HepG2 (cell line): ENCODE results near the gene CREBZF.

ENCODE experiments used
- BRF2 ChIP-seq: sonication (generic); formaldehyde crosslinking; IDR thresholded peaks from 2 replicates; pipeline ENCODE4 v1.8.1; 2022; ENCODE audit warnings: mild to moderate bottlenecking, missing genetic modification reagents
- CHD2 ChIP-seq: IDR thresholded peaks from 2 replicates; pipeline ENCODE4 v1.6.1; 2011; ENCODE audit warnings: low read depth, low read length, improper control_type of control experiment
- CTCF ChIP-seq: sonication (generic); formaldehyde crosslinking; IDR thresholded peaks from 2 replicates; pipeline ENCODE4 v1.5.0; 2020; ENCODE audit warnings: mild to moderate bottlenecking, missing genetic modification reagents, moderate library complexity
- DNMT1 ChIP-seq: sonication (generic); formaldehyde crosslinking; IDR thresholded peaks from 2 replicates; pipeline ENCODE4 v1.5.1; 2020; ENCODE audit warnings: mild to moderate bottlenecking, missing genetic modification reagents
- EP300 ChIP-seq, 3 experiments: sonication (generic) in 1 of 3; formaldehyde crosslinking in 1 of 3; IDR thresholded peaks; 2 replicates each; pipeline versions ENCODE4 v1.5.1 to v1.6.1; 2011 to 2020; ENCODE audit warnings: low read depth in 2 of 3, low read length in 2 of 3, borderline replicate concordance in 1 of 3, improper control_type of control experiment in 1 of 3, mild to moderate bottlenecking in 1 of 3, missing genetic modification reagents in 1 of 3, moderate library complexity in 1 of 3
- SMC3 ChIP-seq: IDR thresholded peaks from 2 replicates; pipeline ENCODE4 v1.6.1; 2011; ENCODE audit warnings: low read length, improper control_type of control experiment
- ZNF557 ChIP-seq: sonication (generic); formaldehyde crosslinking; IDR thresholded peaks from 2 replicates; pipeline ENCODE4 v1.4.0; 2020; ENCODE audit warnings: missing genetic modification reagents
- ZNF615 ChIP-seq: sonication (generic); formaldehyde crosslinking; IDR thresholded peaks from 2 replicates; pipeline ENCODE4 v1.5.0; 2020; ENCODE audit warnings: mild to moderate bottlenecking, missing genetic modification reagents, borderline replicate concordance
- TF ChIP-seq, protein P1 (sequence below): sonication (generic); formaldehyde crosslinking; IDR thresholded peaks from 2 replicates; pipeline ENCODE4 v1.4.0; 2020; ENCODE audit warnings: missing genetic modification reagents
- TF ChIP-seq, protein P2 (sequence below): IDR thresholded peaks from 2 replicates; pipeline ENCODE4 v1.6.1; 2016; ENCODE audit warnings: low read depth

DNA sequence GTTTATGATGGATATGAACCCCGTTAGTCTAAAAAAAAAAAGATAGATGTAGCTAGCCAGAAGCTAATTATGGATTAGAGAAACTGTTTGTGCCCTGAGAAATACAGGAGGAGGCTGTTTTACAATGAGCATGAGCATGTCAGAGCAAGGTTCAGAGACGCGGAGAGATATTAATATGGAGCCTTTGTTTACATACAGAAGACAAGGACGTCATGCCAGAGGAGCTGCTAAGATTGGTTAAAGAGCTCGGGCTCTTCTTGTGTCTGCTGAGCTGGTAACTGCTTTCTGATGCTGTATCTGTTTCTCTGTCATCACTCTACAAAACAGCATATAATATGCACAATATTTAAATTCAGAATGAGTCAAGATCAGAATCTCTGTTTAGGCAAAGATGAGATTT is 46.0 kb upstream of the CREBZF start:
- no peak for TF ChIP-seq BRF2 (CRISPR knock-in tag)
- no peak for TF ChIP-seq DNMT1 (CRISPR knock-in tag)
- no peak for TF ChIP-seq SMC3
- TF ChIP-seq, protein P1, sequence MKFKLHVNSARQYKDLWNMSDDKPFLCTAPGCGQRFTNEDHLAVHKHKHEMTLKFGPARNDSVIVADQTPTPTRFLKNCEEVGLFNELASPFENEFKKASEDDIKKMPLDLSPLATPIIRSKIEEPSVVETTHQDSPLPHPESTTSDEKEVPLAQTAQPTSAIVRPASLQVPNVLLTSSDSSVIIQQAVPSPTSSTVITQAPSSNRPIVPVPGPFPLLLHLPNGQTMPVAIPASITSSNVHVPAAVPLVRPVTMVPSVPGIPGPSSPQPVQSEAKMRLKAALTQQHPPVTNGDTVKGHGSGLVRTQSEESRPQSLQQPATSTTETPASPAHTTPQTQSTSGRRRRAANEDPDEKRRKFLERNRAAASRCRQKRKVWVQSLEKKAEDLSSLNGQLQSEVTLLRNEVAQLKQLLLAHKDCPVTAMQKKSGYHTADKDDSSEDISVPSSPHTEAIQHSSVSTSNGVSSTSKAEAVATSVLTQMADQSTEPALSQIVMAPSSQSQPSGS (CRISPR knock-in tag) = no peak
- no peak for TF ChIP-seq ZNF557 (CRISPR knock-in tag)
- TF ChIP-seq, protein P2, sequence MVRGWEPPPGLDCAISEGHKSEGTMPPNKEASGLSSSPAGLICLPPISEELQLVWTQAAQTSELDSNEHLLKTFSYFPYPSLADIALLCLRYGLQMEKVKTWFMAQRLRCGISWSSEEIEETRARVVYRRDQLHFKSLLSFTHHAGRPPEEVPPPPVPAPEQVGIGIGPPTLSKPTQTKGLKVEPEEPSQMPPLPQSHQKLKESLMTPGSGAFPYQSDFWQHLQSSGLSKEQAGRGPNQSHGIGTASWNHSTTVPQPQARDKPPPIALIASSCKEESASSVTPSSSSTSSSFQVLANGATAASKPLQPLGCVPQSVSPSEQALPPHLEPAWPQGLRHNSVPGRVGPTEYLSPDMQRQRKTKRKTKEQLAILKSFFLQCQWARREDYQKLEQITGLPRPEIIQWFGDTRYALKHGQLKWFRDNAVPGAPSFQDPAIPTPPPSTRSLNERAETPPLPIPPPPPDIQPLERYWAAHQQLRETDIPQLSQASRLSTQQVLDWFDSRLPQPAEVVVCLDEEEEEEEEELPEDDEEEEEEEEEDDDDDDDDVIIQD (CRISPR knock-in tag) = no peak
- TF ChIP-seq CTCF (CRISPR knock-in tag) = no peak
- no peak for TF ChIP-seq ZNF615
- TF ChIP-seq EP300 (IDR thresholded peaks at IDR 0.05; ENCODE audit: low read depth in 2 of 2, low read length in 2 of 2) = no peak
- TF ChIP-seq EP300 (CRISPR knock-in tag; IDR thresholded peaks at IDR 0.05; ENCODE audit: borderline replicate concordance) = no peak
- TF ChIP-seq CHD2 = no peak
